GM19324 (cell line): ENCODE data around the gene GPR150.

ENCODE experiments used
- ATAC-seq: cut with Tn5 transposase; IDR thresholded peaks from one replicate; pipeline ENCODE4 v1.9.1; 2021; ENCODE audit warnings: mild to moderate bottlenecking, moderate library complexity; ENCODE audit not compliant: unreplicated experiment, low FRiP score

The GPR150 gene

GRCh38 chr5:95620030-95620869 lies at the start of gene GPR150:
Gene GPR150, plus strand, starts transcription at chr5:95620087. Its CDS starts 189 bp downstream, at chr5:95620276.
- ATAC-seq, result peak; percentile 74

GRCh38 chr5:95572016-95572415 lies 47.9 kb upstream of the GPR150 start:
- ATAC-seq, result no peak

GRCh38 chr5:95581576-95581975 lies 38.3 kb upstream of the GPR150 start:
- ATAC-seq, result no peak

GRCh38 chr5:95583992-95584391 lies 35.9 kb upstream of the GPR150 start:
- no peak for ATAC-seq

GRCh38 chr5:95590880-95591279 lies 29.0 kb upstream of the GPR150 start:
- no peak for ATAC-seq

- ATAC-seq, result no peak
These were observed 28.4 kb upstream of the GPR150 start for GRCh38 chr5:95591490-95591901.

GRCh38 chr5:95595289-95595931 lies 24.5 kb upstream of the GPR150 start:
- ATAC-seq, result no peak

- no peak for ATAC-seq
These were observed 20.6 kb upstream of the GPR150 start for GRCh38 chr5:95599252-95599651.

- no peak for ATAC-seq
These were observed 19.3 kb upstream of the GPR150 start for GRCh38 chr5:95600557-95600956.

- ATAC-seq, result no peak
These were observed 14.1 kb upstream of the GPR150 start for GRCh38 chr5:95605786-95606185.

- no peak for ATAC-seq
These were observed 13.5 kb upstream of the GPR150 start for GRCh38 chr5:95606419-95606818.

- ATAC-seq, result no peak
These were observed 10.2 kb upstream of the GPR150 start for GRCh38 chr5:95609711-95610110.

- ATAC-seq, result no peak
These were observed 9.3 kb upstream of the GPR150 start for GRCh38 chr5:95610546-95610945.

GRCh38 chr5:95611396-95611795 lies 8.5 kb upstream of the GPR150 start:
- ATAC-seq, result no peak

GRCh38 chr5:95613514-95613913 lies 6.4 kb upstream of the GPR150 start:
- no peak for ATAC-seq

- ATAC-seq, result no peak
These were observed 4.8 kb upstream of the GPR150 start for GRCh38 chr5:95615164-95615467.

- ATAC-seq, result no peak
These were observed 2.8 kb upstream of the GPR150 start for GRCh38 chr5:95617057-95617456.

GRCh38 chr5:95619096-95619495 lies 791 bp upstream of the GPR150 start:
- ATAC-seq, result no peak

- no peak for ATAC-seq
These were observed 315 bp upstream of the GPR150 start for GRCh38 chr5:95619514-95620029.

- ATAC-seq, result peak; percentile 45
These were observed 1.3 kb downstream of the GPR150 start for GRCh38 chr5:95620870-95621838.
